NCI-H2196 (cell line): ENCODE results near the gene WSB1.
"Not testable (repeated sequence)": the region's sequence is repeated elsewhere in the genome, so short reads cannot be mapped to it uniquely, and the experiment has no call there.

ENCODE experiments used
- DNase-seq: peaks from one replicate; lab custom pipeline; 2025; ENCODE audit not compliant: unreplicated experiment; lab: John Stamatoyannopoulos, UW

WSB1 gene

GRCh38 chr17:27293898-27294688, at the start of gene WSB1:
TSS of gene WSB1 (plus strand) at chr17:27294114. CDS start at chr17:27294396, 282 bp downstream.
- peak; percentile 75 for DNase-seq

- no peak for DNase-seq
Observed at GRCh38 chr17:27244491-27245223, 49.3 kb upstream of the WSB1 start.

GRCh38 chr17:27245230-27245696, 48.7 kb upstream of the WSB1 start:
- peak; percentile 83 for DNase-seq

- no peak for DNase-seq
Observed at GRCh38 chr17:27246537-27246936, 47.4 kb upstream of the WSB1 start.

GRCh38 chr17:27247071-27247957, 46.6 kb upstream of the WSB1 start:
- DNase-seq: peak; percentile 94

- no peak for DNase-seq
Observed at GRCh38 chr17:27247958-27248342, 46.0 kb upstream of the WSB1 start.

GRCh38 chr17:27250791-27251190, 43.1 kb upstream of the WSB1 start:
- DNase-seq: not testable (repeated sequence)

GRCh38 chr17:27254802-27255201, 39.1 kb upstream of the WSB1 start:
- not testable (repeated sequence) for DNase-seq

GRCh38 chr17:27256225-27257030, 37.5 kb upstream of the WSB1 start:
- DNase-seq: peak; percentile 22

- DNase-seq: no peak
Observed at GRCh38 chr17:27257031-27257357, 36.9 kb upstream of the WSB1 start.

- no peak for DNase-seq
Observed at GRCh38 chr17:27259356-27259755, 34.6 kb upstream of the WSB1 start.

- DNase-seq: no peak
Observed at GRCh38 chr17:27263386-27263785, 30.5 kb upstream of the WSB1 start.

- no peak for DNase-seq
Observed at GRCh38 chr17:27264068-27264812, 29.7 kb upstream of the WSB1 start.

GRCh38 chr17:27265333-27265732, 28.6 kb upstream of the WSB1 start:
- DNase-seq: no peak

GRCh38 chr17:27266228-27266627, 27.7 kb upstream of the WSB1 start:
- no peak for DNase-seq

- DNase-seq: peak; percentile 40
Observed at GRCh38 chr17:27268394-27269085, 25.4 kb upstream of the WSB1 start.

GRCh38 chr17:27269201-27269600, 24.7 kb upstream of the WSB1 start:
- no peak for DNase-seq

GRCh38 chr17:27269974-27270373, 23.9 kb upstream of the WSB1 start:
- DNase-seq: no peak

GRCh38 chr17:27276653-27277156, 17.2 kb upstream of the WSB1 start:
- DNase-seq: no peak
